Ovary (tissue), 3 donors: ENCODE measurements around the gene SLC25A4.

Experiments
- CTCF ChIP-seq, 3 donors: fragments of 450-650 bp in 2 of 3; fragments of 200-600 bp in 1 of 3; IDR thresholded peaks; one replicate each; pipeline versions ENCODE4 v1.5.1 to v1.8.0; 2016 to 2022; ENCODE audit warnings: antibody characterized with exemption in 3 of 3, mild to moderate bottlenecking in 1 of 3
- POLR2A ChIP-seq: fragments of 450-650 bp; IDR thresholded peaks from one replicate; pipeline ENCODE4 v1.6.1; 2017; ENCODE audit warnings: antibody characterized with exemption, mild to moderate bottlenecking, moderate library complexity
- donor health status: DM: no; HTN: no; CAD: no.

- TF ChIP-seq CTCF (IDR thresholded peaks at IDR 0.05) (no peak), POLR2A (no peak)
These were observed 25.6 kb upstream of the SLC25A4 start for GRCh38 chr4:185117300-185117934.
